HG03342 (cell line): ENCODE measurements around the gene LRP2.

Experiments
- ATAC-seq: cut with Tn5 transposase; IDR thresholded peaks from one replicate; pipeline ENCODE4 v1.9.1; 2021; ENCODE audit warnings: mild to moderate bottlenecking, moderate library complexity; ENCODE audit not compliant: unreplicated experiment

The LRP2 gene

DNA sequence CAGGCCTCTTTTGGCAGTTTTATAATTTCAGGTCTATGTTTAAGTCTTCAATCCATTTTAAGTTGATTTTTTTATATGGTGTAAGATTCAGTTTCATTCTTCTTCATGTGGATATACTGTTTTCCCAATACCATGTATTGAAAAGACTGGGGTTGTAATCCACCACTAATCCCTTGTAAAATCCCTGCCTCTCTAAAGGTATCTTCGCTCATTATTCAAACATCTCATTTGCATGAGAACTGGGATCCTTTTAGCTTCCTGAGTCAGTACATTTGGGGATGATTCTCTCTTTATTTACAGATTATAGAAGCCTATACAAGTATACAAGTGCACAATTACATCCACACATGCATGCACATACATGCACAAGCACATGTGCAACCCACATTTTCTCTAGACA is 267.7 kb downstream of the LRP2 start:
- ATAC-seq = no peak

DNA sequence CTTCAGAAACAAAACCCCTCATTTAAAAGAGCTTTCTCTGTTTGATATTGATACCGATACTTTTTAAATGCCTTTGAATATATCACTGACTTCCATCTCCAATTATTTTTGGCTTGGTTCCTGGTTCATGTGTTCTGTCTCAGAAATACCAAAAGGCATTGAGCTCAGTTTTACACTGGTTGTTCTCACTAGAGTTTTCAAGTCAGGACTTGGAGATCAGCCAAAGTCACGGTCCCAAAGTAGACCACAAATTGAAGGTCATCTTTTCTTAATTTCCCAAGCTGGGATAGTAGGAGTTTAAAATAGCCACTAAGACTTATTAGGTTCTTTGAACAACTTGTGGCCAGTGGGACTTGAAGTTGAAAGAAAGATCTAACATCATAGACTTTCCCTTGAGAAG is 268.8 kb downstream of the LRP2 start:
- ATAC-seq = no peak

GRCh38 chr2:169091761-169092519 is 270.4 kb downstream of the LRP2 start:
- ATAC-seq = no peak

- ATAC-seq = no peak
These were observed 271.1 kb downstream of the LRP2 start for GRCh38 chr2:169091256-169091655.

- no peak for ATAC-seq
These were observed 272.1 kb downstream of the LRP2 start for GRCh38 chr2:169090133-169090820.

- no peak for ATAC-seq
These were observed 273.2 kb downstream of the LRP2 start for GRCh38 chr2:169089182-169089581.

DNA sequence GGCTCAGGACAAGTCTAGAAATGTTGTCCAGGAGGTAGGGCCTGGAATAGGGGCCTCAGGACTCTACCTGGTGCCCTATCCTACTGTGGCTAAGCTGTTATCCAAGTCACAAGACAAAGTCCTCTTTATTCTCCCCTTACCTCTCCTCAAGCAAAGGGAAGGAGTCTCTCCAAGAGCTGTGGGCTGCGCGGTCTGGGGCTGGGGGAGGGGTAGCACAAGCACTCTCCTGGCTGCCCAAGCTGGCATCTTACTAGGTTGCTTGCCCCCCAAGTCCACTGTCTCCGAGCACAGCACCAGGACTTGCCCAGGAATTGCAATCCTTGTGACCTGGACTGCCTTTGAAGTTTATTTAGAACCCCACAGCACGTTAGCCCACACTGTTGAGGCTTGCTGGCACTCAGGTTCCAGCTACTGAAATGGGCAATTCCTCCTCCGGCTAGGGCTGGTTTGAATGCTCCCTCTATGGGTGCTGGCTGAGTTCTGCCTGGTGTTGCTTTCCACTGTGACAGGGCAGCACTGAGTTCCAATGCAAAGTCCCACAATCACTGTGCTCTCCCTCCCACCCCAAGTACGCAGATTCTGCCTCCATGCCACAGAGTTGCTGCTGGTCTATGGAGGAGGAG is 274.5 kb downstream of the LRP2 start:
- no peak for ATAC-seq

GRCh38 chr2:169086893-169087467 is 275.4 kb downstream of the LRP2 start:
- ATAC-seq = no peak

GRCh38 chr2:169082995-169083394 is 279.3 kb downstream of the LRP2 start:
- peak; percentile 42 for ATAC-seq

DNA sequence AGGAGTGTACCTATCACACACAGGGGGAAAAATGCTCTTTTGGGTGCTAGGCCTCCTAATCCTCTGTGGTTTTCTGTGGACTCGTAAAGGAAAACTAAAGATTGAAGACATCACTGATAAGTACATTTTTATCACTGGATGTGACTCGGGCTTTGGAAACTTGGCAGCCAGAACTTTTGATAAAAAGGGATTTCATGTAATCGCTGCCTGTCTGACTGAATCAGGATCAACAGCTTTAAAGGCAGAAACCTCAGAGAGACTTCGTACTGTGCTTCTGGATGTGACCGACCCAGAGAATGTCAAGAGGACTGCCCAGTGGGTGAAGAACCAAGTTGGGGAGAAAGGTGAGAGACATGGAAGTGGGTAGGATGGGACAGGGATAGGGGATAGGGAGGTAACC is 280.8 kb downstream of the LRP2 start:
- ATAC-seq = no peak

GRCh38 chr2:169080250-169081069 is 281.9 kb downstream of the LRP2 start:
- ATAC-seq = peak; percentile 77

GRCh38 chr2:169077674-169078240 is 284.6 kb downstream of the LRP2 start:
- no peak for ATAC-seq
